Measurements from ENCODE around the gene STUM.

- no peak for TF ChIP-seq CTCF (IDR thresholded peaks at IDR 0.05 in 4 of 5, conservative IDR thresholded peaks at IDR 0.05 in 1 of 5)
- TF ChIP-seq POLR2A (IDR thresholded peaks at IDR 0.05), result no peak
These were observed 17.0 kb upstream of the STUM start for GRCh38 chr1:226531360-226532093.

All from gastrocnemius medialis (tissue), 4 donors.